Measurements from ENCODE around the gene PIGU.

GRCh38 chr20:34651200-34651599 lies 25.7 kb downstream of the PIGU start:
- TF ChIP-seq CTCF (IDR thresholded peaks at IDR 0.05; ENCODE audit: low read depth, low read length, missing input control): no peak
- TF ChIP-seq MAX (IDR thresholded peaks at IDR 0.05): no peak
- TF ChIP-seq RXRA (IDR thresholded peaks at IDR 0.05): no peak
- TF ChIP-seq TAF1 (conservative IDR thresholded peaks at IDR 0.05): no peak
- no peak for TF ChIP-seq YY1 (IDR thresholded peaks at IDR 0.05)
- TF ChIP-seq ZBTB33 (IDR thresholded peaks at IDR 0.05): no peak
- no peak for TF ChIP-seq RAD21 (IDR thresholded peaks at IDR 0.05)
- TF ChIP-seq REST (IDR thresholded peaks at IDR 0.05): no peak
- TF ChIP-seq EGR1 (IDR thresholded peaks at IDR 0.05; ENCODE audit: low read depth in 2 of 2): no peak
- no peak for TF ChIP-seq FOXA2 (IDR thresholded peaks at IDR 0.05)
- TF ChIP-seq JUND (IDR thresholded peaks at IDR 0.05): no peak
- TF ChIP-seq ATF3 (IDR thresholded peaks at IDR 0.05): no peak
- TF ChIP-seq FOXA1 (IDR thresholded peaks at IDR 0.05): no peak
